Right lobe of liver (tissue), 6 donors: ENCODE measurements around the gene MIEN1. TPM values are rescaled to one million over a fixed set of nuclear protein-coding genes. Genes with fewer than 3 reads are reported as not detected.

Experiments
- ATAC-seq, 4 donors: fragments of 200-7000 bp; cut with Tn5 transposase; one replicate each; pipeline ENCODE4 v1.9.1; 2020; ENCODE audit warnings: mild to moderate bottlenecking in 4 of 4, moderate library complexity in 4 of 4
- DNase-seq, 3 donors: peaks; one replicate each; pipeline ENCODE4 v3.0.0-alpha.2; 2020
- H3K27ac ChIP-seq, 3 donors: fragments of 200-600 bp; one replicate each; pipeline ENCODE4 v1.8.0; 2022
- H3K27me3 ChIP-seq, 2 donors: fragments of 200-600 bp; one replicate each; pipeline ENCODE4 v1.8.0; 2022
- H3K36me3 ChIP-seq, 4 donors: fragments of 200-600 bp; sonication (generic) in 1 of 4; one replicate each; pipeline versions ENCODE4 v1.5.1 to v1.8.0; 2017 to 2022; ENCODE audit warnings: control low read depth in 1 of 4
- H3K4me1 ChIP-seq, 4 donors: fragments of 200-600 bp; sonication (generic) in 1 of 4; one replicate each; pipeline versions ENCODE4 v1.5.1 to v1.8.0; 2017 to 2022; ENCODE audit warnings: control low read depth in 1 of 4
- H3K4me3 ChIP-seq, 3 donors: fragments of 200-600 bp; one replicate each; pipeline ENCODE4 v1.8.0; 2022
- H3K9me3 ChIP-seq, 4 donors: fragments of 200-600 bp; sonication (generic) in 1 of 4; one replicate each; pipeline versions ENCODE4 v1.5.1 to v1.8.0; 2017 to 2022; ENCODE audit warnings: control low read depth in 1 of 4
- CTCF ChIP-seq, 4 donors: fragments of 200-600 bp in 3 of 4; fragments of 450-650 bp in 1 of 4; IDR thresholded peaks; one replicate each; pipeline versions ENCODE4 v1.5.1 to v1.8.0; 2016 to 2022; ENCODE audit warnings: antibody characterized with exemption in 4 of 4, mild to moderate bottlenecking in 2 of 4
- POLR2A ChIP-seq: fragments of 450-650 bp; IDR thresholded peaks from one replicate; pipeline ENCODE4 v1.6.1; 2017; ENCODE audit warnings: antibody characterized with exemption, mild to moderate bottlenecking
- WGBS: methylation state at CpG from one replicate; pipeline ENCODE4 v1.1.6; 2018; ENCODE audit warnings: low coverage, low lambda C conversion rate; ENCODE audit not compliant: insufficient coverage; ENCODE audit errors: missing lambda C conversion rate; 5-methylcytosine and 5-hydroxymethylcytosine counted together
- intact Hi-C, 2 donors: fragments of 100-400 bp; cut with DNase I; formaldehyde crosslinking; loops; one replicate each; pipeline versions ENCODE4 v1.11.2 to v1.14.1; 2022
- total RNA-seq, 6 experiments: library from RNA; depleted of rRNA in 2 of 6; stranded (reverse); fragments of >200 nt in 2 of 6; fragmentation: NEBNext Ultra II Directional in 3 of 6; extraction: Animal tissue kit (Norgen Biotek cat#: 25700) in 3 of 6; gene quantifications; one replicate each; pipeline versions ENCODE4 v1.1.0 to v1.2.4, GENCODE V29; 2016 to 2023
- donor health status: DM: no; HTN: yes; CAD: no.
- donor health status: DM: no; HTN: no; CAD: no.
- donor health status: DM: no; HTN: no; CAD: no.
- donor health status: DM: no; HTN: yes; CAD: no.
- donor health status: DM: no; HTN: yes; CAD: no.

The MIEN1 gene
- total RNA-seq, 6 experiments from 2014 or later: 23.1 to 61.6 (median 29.0) TPM

- DNase-seq (peak; percentile 96 to 97 (median 97)), ATAC-seq (peak; percentile 88 to 93 (median 90))
- Histone ChIP-seq H3K27ac (peak overlapping the region; percentile 82 to 97 (median 90)), H3K27me3 (no peaks in the 10 kb centered on the region), H3K4me1 (peaks cover 0 to 18% (median 2%) of the 10 kb centered on the region in 4 donors), H3K36me3 (no peaks in the 10 kb centered on the region), H3K4me3 (peak overlapping the region; percentile 54 to 79 (median 71)), H3K9me3 (no peaks in the 10 kb centered on the region)
- peak; percentile 97 to 100 (median 98) for TF ChIP-seq CTCF (IDR thresholded peaks at IDR 0.05)
- TF ChIP-seq POLR2A: peak; percentile 76
- 8% methylated on average over 14 of the region's 91 CpGs for WGBS
- intact Hi-C loops: loop anchor here (5.0 to 10.0 kb wide), 2 partner anchors 132 to 220 kb away; no protein-coding TSS in a partner anchor
These were observed 24.0 kb upstream of the MIEN1 start for GRCh38 chr17:39754161-39754957.

GRCh38 chr17:39753514-39754160 is 23.3 kb upstream of the MIEN1 start:
- intact Hi-C loops: loop anchor here (5.0 to 10.0 kb wide), 2 partner anchors 131 to 221 kb away; no protein-coding TSS in a partner anchor
- peak; percentile 68 to 76 (median 71) for DNase-seq

GRCh38 chr17:39752241-39752881 is 22.0 kb upstream of the MIEN1 start:
- Histone ChIP-seq H3K27ac (no peak overlapping the region), H3K4me3 (no peak overlapping the region), H3K36me3 (peaks cover 0 to 2% (median 0%) of the 10 kb centered on the region in 4 donors), H3K27me3 (no peaks in the 10 kb centered on the region), H3K4me1 (peaks cover 0 to 18% (median 2%) of the 10 kb centered on the region in 4 donors), H3K9me3 (no peaks in the 10 kb centered on the region)
- DNase-seq (no peak), ATAC-seq (no peak)
- 68% methylated on average over 7 of the region's 13 CpGs for WGBS
- TF ChIP-seq CTCF (IDR thresholded peaks at IDR 0.05) (no peak), POLR2A (no peak)
- intact Hi-C loops: loop anchor here (5.0 to 10.0 kb wide), 2 partner anchors 130 to 222 kb away; no protein-coding TSS in a partner anchor

More at GRCh38 chr17:39753514-39754160, 23.3 kb upstream of the MIEN1 start:
- Histone ChIP-seq H3K4me1 (peaks cover 0 to 18% (median 2%) of the 10 kb centered on the region in 4 donors), H3K36me3 (no peaks in the 10 kb centered on the region), H3K27me3 (no peaks in the 10 kb centered on the region), H3K4me3 (peak overlapping the region; percentile 54 to 79 (median 71)), H3K9me3 (no peaks in the 10 kb centered on the region), H3K27ac (peak overlapping the region; percentile 82 to 97 (median 90))
- TF ChIP-seq CTCF (IDR thresholded peaks at IDR 0.05) (no peak), POLR2A (no peak)
- peak; percentile 44 to 54 (median 46) for ATAC-seq
- WGBS: 63% methylated on average over 5 of the region's 55 CpGs

DNA sequence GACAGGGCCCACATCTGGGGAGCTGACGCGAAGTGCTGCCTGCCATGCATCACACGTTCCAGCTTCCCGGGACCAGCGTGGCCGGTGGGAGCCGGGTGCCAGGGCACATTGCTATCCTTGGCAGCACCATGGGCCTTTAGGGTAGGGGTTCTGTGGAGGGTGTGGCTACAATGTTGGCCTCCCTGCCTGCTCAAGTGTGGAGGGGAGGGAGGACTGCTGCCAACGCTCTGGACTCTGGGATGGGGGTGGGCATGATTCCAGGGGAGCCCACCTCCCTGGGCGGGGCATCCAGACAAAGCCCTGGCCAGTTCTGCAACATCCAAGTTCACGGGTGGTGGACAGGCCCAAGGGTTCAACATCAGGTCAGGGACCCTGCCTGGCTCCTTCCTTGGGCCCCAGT is 21.3 kb upstream of the MIEN1 start:
- H3K4me3 ChIP-seq: no peak overlapping the region
- H3K27me3 ChIP-seq: no peaks in the 10 kb centered on the region
- DNase-seq (no peak), ATAC-seq (no peak)
- TF ChIP-seq CTCF (IDR thresholded peaks at IDR 0.05) (no peak), POLR2A (no peak)
- intact Hi-C loops: loop anchor here (5.0 to 10.0 kb wide), 2 partner anchors 129 to 223 kb away; no protein-coding TSS in a partner anchor
- H3K4me1 ChIP-seq: peaks cover 0 to 18% (median 2%) of the 10 kb centered on the region in 4 donors
- H3K9me3 ChIP-seq: no peaks in the 10 kb centered on the region
- H3K36me3 ChIP-seq: peaks cover 0 to 2% (median under 1%) of the 10 kb centered on the region in 4 donors
- H3K27ac ChIP-seq: no peak overlapping the region
- WGBS: 69% methylated on average over 7 of the region's 10 CpGs
